CD4-positive, alpha-beta T cell (primary cell): Measurements from ENCODE around the gene TEX9. TPM values are rescaled to one million over a fixed set of nuclear protein-coding genes. Genes with fewer than 3 reads are reported as not detected.

ENCODE experiments used
- ATAC-seq: fragments of 200-7000 bp; cut with Tn5 transposase; one replicate; pipeline ENCODE4 v1.10.0; 2022; ENCODE audit warnings: mild to moderate bottlenecking; ENCODE audit not compliant: poor library complexity
- CTCF ChIA-PET: fragments of 350-600 bp; sonication (Branson Sonifier 250); formaldehyde crosslinking; loops from one replicate; lab custom pipeline; 2021; ENCODE audit warnings: antibody characterized with exemption, inconsistent platforms; lab: Charles Lee
- POLR2A ChIA-PET: fragments of 350-600 bp; sonication (Branson Sonifier 250); formaldehyde crosslinking; loops from one replicate; lab custom pipeline; 2021; ENCODE audit warnings: antibody characterized with exemption, inconsistent platforms; lab: Charles Lee
- DNase-seq, 14 experiments: peaks; one replicate each; pipeline ENCODE4 v3.0.0-alpha.2; 2013 to 2020; ENCODE audit warnings: mixed read lengths in 2 of 14
- H3K27ac ChIP-seq, 2 donors: one replicate each; pipeline versions ENCODE4 v1.5.1 to v1.7.0; 2013; ENCODE audit warnings: low read length in 2 of 2, low read depth in 1 of 2, mild to moderate bottlenecking in 1 of 2
- H3K27me3 ChIP-seq, 2 experiments: 1 replicate in 1 of 2; 2 replicates in 1 of 2; pipeline versions ENCODE4 v1.6.1 to v1.7.0; 2013; ENCODE audit warnings: low read length in 2 of 2, control low read depth in 1 of 2, mild to moderate bottlenecking in 1 of 2, moderate library complexity in 1 of 2; ENCODE audit not compliant: insufficient read depth in 2 of 2, control insufficient read depth in 1 of 2
- H3K36me3 ChIP-seq: one replicate; pipeline ENCODE4 v1.6.1; 2013; ENCODE audit warnings: low read length, control low read depth; ENCODE audit not compliant: insufficient read depth
- H3K4me1 ChIP-seq: one replicate; pipeline ENCODE4 v1.6.1; 2013; ENCODE audit warnings: low read length, control low read depth; ENCODE audit not compliant: insufficient read depth
- H3K4me3 ChIP-seq: one replicate; pipeline ENCODE4 v1.5.1; 2013; ENCODE audit warnings: mild to moderate bottlenecking, low read length, moderate library complexity
- H3K9me3 ChIP-seq, 2 experiments: 1 replicate in 1 of 2; 2 replicates in 1 of 2; pipeline versions ENCODE4 v1.6.1 to v1.7.0; 2013; ENCODE audit warnings: low read length in 2 of 2, mild to moderate bottlenecking in 2 of 2, control low read depth in 1 of 2, moderate library complexity in 1 of 2; ENCODE audit not compliant: control insufficient read depth in 1 of 2, insufficient read depth in 1 of 2
- H3K27ac Mint-ChIP-seq: one replicate; pipeline ENCODE4 v1.8.0; 2020; ENCODE audit warnings: mixed read lengths
- H3K27me3 Mint-ChIP-seq: one replicate; pipeline ENCODE4 v1.8.0; 2021; ENCODE audit warnings: mixed read lengths
- H3K36me3 Mint-ChIP-seq: one replicate; pipeline ENCODE4 v1.8.0; 2021; ENCODE audit warnings: low read depth, mixed read lengths
- H3K4me1 Mint-ChIP-seq: one replicate; pipeline ENCODE4 v1.8.0; 2021; ENCODE audit warnings: low read depth, mixed read lengths
- H3K4me3 Mint-ChIP-seq: one replicate; pipeline ENCODE4 v1.8.0; 2020; ENCODE audit warnings: mild to moderate bottlenecking, mixed read lengths
- H3K9me3 Mint-ChIP-seq: one replicate; pipeline ENCODE4 v1.8.0; 2020; ENCODE audit warnings: mixed read lengths
- CTCF ChIP-seq: fragments of 200-600 bp; IDR thresholded peaks from one replicate; pipeline ENCODE4 v1.8.0; 2022; ENCODE audit warnings: antibody characterized with exemption, mild to moderate bottlenecking
- intact Hi-C, 2 experiments: fragments of 100-400 bp; cut with DNase I in 1 of 2; cut with micrococcal nuclease in 1 of 2; formaldehyde crosslinking; loops; one replicate each; pipeline versions ENCODE4 v1.15.1 to v1.9.0; 2023 to 2025; cut with DNase I, micrococcal nuclease
- total RNA-seq, 174 experiments: library from RNA in 2 of 174; stranded (reverse) in 2 of 174; gene quantifications; one replicate each; pipeline ENCODE4 v1.2.3 and lab custom pipeline; 2021 to 2026

TEX9 gene
- total RNA-seq, 2 experiments from 2014 or later: 1.3 to 1.6 TPM

GRCh38 chr15:56445746-56446145 lies 80.5 kb downstream of the TEX9 start:
- H3K27ac Mint-ChIP-seq: no peak overlapping the region
- no peak overlapping the region for H3K4me3 ChIP-seq
- no peaks in the 10 kb centered on the region for H3K36me3 Mint-ChIP-seq
- DNase-seq (no peak), ATAC-seq (no peak)
- ChIA-PET CTCF (no interaction called here), POLR2A (no interaction called here)
- intact Hi-C loops: no loop called here
- H3K9me3 ChIP-seq: no peaks in the 10 kb centered on the region
- H3K4me1 ChIP-seq: no peaks in the 10 kb centered on the region
- no peaks in the 10 kb centered on the region for H3K27me3 Mint-ChIP-seq
- TF ChIP-seq CTCF: no peak
- no peaks in the 10 kb centered on the region for H3K27me3 ChIP-seq
- H3K4me1 Mint-ChIP-seq: no peaks in the 10 kb centered on the region
- H3K9me3 Mint-ChIP-seq: no peaks in the 10 kb centered on the region
- H3K27ac ChIP-seq: no peak overlapping the region
- H3K36me3 ChIP-seq: no peaks in the 10 kb centered on the region
- H3K4me3 Mint-ChIP-seq: no peak overlapping the region

GRCh38 chr15:56454836-56455235 lies 89.6 kb downstream of the TEX9 start:
- no peak overlapping the region for H3K27ac Mint-ChIP-seq
- intact Hi-C loops: no loop called here
- CTCF ChIA-PET: no interaction called here
- H3K9me3 Mint-ChIP-seq: no peaks in the 10 kb centered on the region
- H3K4me1 Mint-ChIP-seq: no peaks in the 10 kb centered on the region
- DNase-seq (no peak), ATAC-seq (no peak)
- H3K9me3 ChIP-seq: no peaks in the 10 kb centered on the region
- H3K27me3 ChIP-seq: peaks cover 0 to 4% of the 10 kb centered on the region in 2 experiments
- no peak overlapping the region for H3K4me3 ChIP-seq
- H3K27ac ChIP-seq: no peak overlapping the region
- no peak for TF ChIP-seq CTCF
- H3K36me3 ChIP-seq: no peaks in the 10 kb centered on the region
- no peaks in the 10 kb centered on the region for H3K4me1 ChIP-seq
- no peaks in the 10 kb centered on the region for H3K36me3 Mint-ChIP-seq
- peaks cover 23% of the 10 kb centered on the region for H3K27me3 Mint-ChIP-seq
- POLR2A ChIA-PET: no interaction called here
- no peak overlapping the region for H3K4me3 Mint-ChIP-seq

GRCh38 chr15:56456229-56456628 lies 91.0 kb downstream of the TEX9 start:
- no peak for DNase-seq
- Mint-ChIP-seq H3K36me3 (no peaks in the 10 kb centered on the region), H3K9me3 (no peaks in the 10 kb centered on the region), H3K4me3 (no peak overlapping the region), H3K27ac (no peak overlapping the region), H3K4me1 (no peaks in the 10 kb centered on the region), H3K27me3 (peaks cover 23% of the 10 kb centered on the region)
- intact Hi-C loops: no loop called here
- TF ChIP-seq CTCF: no peak
- ChIA-PET POLR2A (no interaction called here), CTCF (no interaction called here)
- no peak overlapping the region for H3K27ac ChIP-seq
- H3K36me3 ChIP-seq: no peaks in the 10 kb centered on the region
- no peaks in the 10 kb centered on the region for H3K9me3 ChIP-seq
- peaks cover 0 to 4% of the 10 kb centered on the region in 2 experiments for H3K27me3 ChIP-seq
- no peaks in the 10 kb centered on the region for H3K4me1 ChIP-seq
- H3K4me3 ChIP-seq: no peak overlapping the region
- ATAC-seq: no peak
